HG03196 (cell line): ENCODE data around the gene PPP1R13B.
A peak's percentile ranks its signal among the peaks of the same experiment; 100 is the strongest.
"Not testable (repeated sequence)": the region's sequence is repeated elsewhere in the genome, so short reads cannot be mapped to it uniquely, and the experiment has no call there.

Experiments used
- ATAC-seq: cut with Tn5 transposase; IDR thresholded peaks from one replicate; pipeline ENCODE4 v1.9.1; 2021; ENCODE audit not compliant: unreplicated experiment

PPP1R13B gene

DNA sequence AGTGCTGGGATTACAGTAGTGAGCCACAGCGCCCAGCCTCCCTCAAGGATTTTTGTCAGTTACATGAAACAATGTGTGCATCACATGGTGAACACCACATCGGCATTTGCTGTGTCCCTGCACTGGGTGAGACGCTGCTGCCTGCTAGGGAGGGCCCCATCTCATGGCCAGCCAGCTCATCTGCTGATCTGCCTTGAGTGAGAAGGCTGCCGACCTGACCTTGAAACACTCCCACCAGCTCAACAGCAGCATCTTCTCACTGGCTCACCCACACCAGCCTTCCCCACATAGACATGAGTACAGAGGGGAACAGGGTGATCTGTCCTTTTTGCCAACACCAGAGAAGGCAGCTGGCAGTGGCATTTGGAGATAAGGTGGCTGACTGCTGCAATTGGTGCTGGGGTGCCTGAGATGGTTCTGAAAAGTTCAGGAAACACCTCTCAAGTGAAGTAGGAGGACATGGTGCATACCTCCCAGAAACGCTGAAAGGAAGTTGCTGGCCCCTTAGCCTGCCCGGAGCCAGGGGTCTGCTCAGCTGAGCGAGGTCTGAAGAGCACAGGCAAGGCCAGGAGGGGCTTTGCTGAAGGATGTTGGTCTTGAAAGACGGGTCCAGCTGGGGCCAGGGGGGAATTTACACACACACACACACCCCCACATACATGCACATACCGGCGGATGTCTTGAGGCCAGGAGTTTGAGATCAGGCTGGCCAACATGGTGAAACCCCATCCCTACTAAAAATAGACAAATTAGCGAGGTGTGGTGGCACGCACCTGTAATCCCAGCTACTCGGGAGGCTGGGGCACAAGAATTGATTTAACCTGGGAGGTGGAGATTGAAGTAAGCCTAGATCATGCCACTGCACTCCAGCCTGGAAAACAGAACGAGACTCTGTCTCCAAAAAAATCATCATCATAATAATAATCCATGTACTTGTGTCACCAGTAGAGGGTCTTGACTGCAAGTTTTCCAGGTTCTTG is 14.3 kb upstream of the PPP1R13B start:
- ATAC-seq = no peak

DNA sequence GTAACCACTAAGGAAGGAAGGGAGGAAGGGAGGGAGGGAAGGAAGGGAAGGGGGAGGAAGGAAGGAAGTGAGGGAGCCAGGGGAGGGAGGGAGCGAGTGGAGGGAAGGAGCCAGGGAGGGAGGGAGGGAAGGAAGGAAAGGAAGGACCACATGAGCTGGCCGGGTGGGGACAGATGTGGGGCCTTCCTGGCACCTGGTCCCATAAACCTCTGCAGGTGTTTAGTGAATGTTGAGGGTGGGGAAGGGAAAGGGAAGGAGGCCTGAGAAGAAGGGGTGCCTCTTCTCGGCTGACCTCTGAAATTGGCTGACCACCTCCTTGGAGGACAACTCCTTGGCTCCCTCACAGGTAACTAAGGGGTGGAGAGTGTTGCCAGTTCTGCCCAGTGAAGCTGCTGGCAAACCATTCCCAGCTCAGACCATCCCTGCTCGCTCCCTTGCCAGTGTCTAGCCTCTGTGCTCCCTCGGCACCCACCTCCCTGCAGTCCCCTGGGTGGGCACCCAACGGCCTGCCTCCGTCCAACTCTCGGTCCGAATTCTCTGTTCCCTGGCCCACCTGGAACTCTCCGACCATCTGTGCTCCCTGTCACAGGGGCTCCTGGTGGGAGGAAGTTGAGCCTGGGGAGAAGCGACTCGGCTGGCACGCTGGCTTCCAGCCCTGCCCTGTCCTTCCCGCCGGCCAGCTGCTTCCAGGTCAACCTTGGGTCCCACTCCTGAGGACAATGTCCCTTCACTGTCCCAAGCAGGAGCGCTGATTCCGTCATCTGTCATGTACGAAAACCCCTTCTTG is 12.2 kb upstream of the PPP1R13B start:
- ATAC-seq = no peak

DNA sequence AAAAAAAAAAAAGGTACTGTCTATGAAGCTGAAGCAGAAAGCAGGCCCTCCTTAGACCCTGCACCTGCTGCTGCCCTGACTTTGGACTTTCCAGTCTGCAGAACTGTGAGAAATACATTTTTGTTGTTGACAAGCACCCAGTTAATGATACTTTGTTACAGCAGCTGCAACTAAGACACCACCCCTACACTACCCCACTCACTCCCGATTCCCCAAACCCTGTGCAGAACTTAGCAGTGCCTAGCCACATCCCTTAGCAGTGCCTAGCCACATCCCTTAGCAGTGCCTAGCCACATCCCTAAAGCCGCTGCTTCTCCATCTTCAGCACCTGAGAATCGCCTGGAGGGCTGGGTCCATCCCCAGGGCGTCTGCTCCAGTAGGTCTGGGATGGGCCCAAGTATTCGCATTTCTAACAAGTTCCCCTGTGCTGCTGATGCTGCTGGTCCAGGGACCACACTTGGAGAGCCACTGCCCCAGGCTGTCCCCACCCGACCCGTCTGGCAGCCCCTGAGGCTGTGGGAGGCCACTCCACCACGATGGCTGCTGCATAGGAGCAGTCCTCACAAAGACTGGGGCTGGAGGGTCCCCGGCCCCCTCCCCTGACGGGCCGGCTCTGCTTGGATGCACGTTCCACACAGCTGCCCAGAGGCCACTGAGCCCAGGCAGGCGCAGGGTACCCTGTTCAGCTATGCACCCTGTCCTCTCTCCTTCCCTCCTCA is 10.8 kb upstream of the PPP1R13B start:
- no peak for ATAC-seq

DNA sequence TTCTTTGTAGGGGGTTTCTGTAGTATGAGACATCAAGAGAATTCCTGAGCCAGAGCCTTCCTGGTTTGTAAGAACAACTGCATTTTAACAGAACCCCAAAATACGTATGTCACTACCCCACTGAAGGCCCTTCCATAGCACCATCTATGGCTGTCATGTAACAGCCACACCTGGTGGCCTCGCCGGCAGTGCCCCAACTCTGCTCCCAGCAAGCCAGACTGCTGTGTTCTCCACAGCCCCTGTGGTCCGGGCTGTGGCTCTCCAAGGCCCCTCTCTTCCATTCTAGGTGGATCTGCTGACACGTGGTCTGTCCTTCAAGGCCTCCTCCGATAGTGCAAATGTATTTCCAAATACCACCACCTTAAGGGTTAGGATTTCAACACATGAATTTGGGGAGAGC is 9.9 kb upstream of the PPP1R13B start:
- ATAC-seq = no peak

DNA sequence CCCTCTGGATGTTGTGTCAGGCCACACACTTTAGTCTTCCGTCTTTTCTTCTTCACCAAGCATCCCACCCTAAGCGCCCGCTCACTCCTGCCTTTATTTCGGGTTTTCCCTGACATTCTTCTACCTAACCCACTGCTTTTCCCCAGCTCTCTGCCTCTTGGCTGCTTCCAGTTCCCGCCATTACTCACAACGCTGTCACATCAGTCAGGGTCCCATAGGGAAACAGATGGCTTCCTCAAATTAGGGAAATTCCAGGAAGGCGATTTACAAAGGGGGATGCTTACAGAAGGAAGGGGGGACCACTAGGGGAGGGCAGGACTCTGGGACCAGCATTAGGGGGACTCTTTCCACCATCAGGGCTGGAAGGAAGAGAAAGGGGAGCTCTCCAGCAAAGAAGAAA is 9.2 kb upstream of the PPP1R13B start:
- ATAC-seq = no peak

DNA sequence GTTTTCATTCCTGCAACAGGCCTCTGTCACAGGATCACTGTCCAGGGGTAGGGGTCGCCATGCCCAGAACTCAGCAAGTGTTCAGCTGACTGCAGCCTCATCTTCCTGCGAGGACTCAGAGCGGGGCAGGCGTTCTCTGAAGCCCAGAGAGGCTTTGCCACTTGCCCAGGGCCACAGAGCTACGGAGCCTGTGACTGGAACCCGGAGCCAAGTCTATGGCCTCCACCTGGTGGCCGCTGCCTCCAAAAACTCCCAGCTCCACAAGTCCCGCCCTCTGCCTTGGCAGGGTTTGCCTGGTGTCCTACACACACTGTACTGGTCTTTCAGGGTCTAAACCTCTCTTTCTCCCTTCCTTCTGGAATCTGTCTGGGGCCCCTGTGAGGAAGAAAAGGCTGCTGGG is 8.7 kb upstream of the PPP1R13B start:
- ATAC-seq = no peak

DNA sequence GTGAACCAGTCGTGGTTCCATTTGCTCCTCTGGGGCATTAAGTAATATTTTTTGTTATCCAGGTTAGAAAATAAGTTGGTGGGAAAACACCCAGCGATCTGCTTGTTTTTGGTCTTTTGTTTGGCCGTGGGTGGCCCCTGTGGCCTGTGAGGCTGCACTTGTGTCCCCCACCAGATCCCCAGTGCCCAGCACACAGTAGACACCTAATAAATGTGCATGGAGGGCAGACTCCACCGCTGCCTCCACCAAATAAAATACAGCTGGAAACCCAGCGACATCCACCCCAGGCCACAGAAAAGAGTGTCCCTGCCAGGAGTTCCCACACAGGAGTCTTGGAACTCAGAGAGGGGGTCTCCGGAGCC is 8.3 kb upstream of the PPP1R13B start:
- ATAC-seq = no peak

DNA sequence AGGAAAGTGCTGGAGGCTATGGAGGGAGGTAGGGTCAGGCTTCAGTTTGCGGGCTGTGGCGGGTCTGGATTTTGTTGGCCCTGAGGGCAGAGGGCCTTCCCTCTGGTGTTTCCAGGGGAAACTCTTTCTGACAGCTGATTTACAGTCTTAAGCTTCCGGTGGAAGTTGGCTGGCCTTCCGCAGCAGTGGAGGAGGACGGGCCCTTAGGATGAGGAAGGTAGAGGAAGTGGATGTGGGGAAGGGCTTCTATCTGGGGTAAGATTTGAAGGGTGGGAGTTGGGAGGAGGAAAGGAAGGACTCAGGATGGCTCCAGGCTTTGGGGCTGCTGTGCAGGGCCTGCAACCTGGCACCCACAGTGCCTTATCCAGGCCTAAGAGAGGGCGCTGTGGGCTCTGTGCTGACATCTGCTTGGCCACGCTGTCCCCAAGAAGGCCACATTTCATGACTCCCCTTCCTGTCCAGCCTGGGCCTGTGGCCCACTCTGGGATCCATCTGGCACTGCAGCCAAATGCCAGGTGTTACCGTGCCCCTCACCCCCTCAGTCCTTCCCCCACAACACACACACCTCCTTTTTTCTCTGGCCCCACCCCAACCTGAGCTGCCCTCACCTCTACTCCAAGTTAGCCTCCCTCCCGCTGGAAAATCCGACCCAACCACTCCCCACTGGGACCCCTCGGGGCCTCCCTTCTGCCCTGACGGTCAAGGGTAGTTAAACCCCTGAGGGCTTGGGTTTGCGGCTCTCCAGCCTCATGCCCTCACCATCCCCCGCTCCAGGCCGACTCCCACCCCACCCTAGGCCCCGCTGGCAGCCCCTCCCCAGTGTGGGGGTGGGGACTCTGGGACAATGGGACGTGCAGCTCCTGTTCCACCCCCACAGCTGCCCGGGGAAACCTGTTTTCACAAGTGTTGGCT is 7.7 kb upstream of the PPP1R13B start:
- ATAC-seq = no peak

DNA sequence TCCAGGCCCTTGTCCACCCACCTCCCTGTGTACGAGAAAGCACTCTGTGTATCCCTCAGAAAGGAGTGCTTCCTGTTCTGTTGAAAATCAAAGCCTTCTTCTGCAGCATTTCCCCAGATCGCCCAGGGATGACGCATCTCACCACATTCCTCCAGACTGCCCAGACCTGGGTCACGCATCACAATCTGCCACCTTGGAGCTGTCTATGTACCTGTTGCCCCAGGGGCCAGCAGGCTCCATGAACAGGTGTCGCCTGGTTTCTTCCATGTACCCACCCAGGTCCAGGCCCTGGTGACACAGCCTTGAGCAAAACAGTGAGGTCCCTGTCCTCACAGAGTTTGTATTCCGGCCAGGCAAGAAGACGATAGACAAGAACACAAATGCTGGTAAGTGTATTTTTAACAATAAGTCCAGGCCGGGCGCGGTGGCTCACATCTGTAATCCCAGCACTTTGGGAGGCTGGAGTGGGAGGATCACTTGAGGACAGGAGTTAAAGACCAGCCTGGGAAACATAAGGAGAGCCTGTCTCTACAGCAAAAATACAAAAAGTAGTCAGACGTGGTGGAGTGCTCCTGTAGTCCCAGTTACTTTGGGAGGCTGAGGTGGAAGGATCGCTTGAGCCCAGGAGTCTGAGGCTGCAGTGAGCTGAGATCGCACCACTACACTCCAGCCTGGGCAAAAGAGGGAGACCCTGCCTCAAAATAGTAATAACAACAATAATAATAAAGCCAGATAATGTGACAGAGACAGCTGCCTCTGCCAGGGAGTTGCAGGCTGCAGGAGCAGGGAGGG is 6.8 kb upstream of the PPP1R13B start:
- no peak for ATAC-seq

DNA sequence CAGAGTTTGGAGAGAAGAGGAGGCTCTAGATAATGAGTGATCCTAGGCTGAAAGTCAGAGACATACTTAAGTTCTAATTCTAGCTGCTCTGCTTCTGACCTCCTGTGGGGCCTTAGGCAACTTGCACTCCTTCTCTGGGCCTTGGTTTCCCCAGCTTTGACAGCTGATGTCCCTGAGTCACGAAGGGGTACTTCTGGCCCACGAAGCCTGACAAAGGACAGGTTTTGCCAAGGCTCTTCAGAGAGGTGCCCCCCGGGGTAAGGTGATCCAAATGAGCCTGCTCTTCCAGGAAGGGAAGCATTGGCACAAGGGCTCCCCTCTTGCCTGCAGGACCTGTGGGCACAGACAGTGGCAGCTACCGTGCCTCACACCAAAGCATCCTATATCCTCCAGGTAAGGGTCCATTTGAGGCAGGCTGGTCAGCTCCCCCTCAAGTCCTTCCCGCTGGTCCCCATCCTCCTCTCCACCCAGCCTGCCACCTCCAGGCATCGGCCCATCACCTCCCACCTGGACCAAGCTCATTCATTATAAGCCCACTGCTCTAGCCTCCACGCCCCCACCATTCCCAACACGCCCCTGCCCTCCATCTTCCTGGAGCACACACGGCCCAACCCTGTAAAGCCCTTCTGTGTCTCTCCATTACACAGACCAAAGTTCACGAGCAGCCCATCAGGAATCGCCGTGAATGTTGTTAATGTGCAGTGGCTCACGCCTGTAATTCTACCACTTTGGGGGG is 1.9 kb upstream of the PPP1R13B start:
- ATAC-seq = no peak

DNA sequence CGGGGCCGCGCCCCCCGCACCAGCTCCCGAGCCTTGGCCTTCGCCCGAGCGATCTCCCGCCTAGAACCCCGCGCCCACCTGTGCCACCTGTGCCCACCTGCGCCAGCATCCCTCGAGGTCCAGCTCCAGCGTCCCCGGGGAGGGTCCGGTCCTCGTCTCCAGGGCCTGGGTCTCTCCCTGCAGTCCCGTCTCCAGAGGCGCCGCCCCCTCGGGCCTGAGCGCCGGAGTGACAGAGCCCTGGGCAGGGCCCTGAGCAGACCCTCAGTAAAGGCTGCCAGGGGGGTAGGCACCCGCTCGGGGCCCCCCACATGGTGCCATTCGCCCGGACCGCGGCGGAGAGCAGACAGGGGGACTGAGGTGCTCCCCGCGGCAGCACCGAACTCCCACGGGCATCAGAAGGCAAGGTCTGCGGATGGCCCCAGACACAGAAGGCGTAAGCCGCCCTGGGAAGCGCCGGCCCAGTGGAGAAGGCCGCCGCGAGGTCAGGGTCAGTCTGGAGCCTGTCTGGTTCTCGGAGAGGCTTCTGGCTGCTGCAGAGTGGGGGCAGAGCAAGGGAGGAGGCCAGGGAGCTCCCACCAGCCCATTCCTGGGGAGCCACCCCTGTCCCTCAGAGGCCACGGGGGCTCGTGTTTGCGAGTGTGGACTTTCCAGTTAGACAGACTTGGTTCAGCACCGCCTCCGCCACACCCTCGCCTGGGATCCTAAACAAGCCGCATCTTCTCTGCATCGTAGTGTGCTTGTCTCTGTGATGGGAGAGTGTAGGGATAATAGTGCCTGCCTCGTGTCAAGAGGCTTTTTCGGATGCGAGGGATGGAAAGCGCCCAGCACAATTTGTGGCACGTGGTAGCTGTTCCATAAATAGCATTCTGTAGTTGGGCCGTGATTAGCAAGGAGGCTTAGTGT is 1.1 kb upstream of the PPP1R13B start:
- ATAC-seq = no peak

DNA sequence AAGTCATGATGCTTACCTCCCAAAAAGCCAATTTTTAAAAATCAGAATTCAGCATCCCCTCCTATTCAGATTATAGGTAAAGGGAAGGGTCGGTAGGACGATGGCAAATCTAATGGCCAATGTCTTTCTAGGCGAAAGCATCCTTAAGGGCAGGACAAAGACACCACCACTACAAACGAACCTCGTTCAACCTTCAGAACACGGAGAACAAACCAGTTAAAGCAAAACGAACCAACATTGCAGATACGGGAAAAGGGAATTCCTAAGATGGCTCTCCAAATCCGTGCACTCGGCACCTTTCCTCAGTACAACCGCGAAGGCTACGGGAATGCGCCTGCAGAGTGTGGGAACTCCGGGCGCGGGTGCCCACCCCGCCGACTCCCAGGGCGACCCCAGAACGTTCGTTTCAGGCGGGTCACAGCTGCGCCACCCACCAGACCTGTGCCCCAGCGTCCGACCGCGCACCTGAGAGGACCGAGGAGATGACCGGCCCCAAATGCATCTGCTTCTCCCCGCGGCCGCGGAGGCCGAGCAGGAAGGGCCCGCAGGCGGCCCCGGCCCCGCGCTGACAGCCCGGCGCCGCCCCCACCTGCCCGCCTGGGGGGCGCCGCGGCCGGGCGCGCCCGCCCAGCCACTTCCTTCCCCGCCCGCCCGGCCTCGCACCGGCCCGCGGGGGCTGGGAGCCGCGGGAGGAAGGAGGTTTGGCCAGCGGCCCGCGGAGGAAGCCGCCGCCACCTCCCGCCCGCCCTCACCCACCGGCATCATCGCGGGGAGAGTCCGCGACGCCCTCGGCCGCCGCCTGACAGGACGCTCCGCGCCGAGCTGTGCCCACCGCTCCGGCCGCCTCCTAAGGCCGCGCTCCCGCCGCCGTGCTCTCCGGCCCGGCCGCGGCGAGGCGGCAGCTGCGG is 578 bp downstream of the PPP1R13B start:
- ATAC-seq = peak; percentile 34

DNA sequence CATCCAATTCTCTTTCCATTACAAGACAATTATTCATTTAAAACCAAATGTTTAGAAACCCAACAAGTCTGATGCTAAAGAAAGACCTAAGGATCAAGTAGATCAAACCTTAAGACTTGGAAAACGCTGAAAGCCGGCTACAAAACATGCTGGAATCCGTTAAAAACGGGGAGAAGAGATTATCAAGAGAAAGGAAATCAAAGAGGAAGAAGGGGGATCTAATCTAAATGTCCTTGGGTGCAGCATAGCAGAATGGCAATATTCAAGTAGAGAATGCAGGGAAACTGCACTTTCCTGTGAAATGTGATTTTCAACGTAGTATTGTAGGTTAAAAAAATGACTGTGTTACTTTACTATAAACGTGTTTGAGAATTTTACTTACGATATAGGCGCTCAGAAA is 1.3 kb downstream of the PPP1R13B start:
- no peak for ATAC-seq

DNA sequence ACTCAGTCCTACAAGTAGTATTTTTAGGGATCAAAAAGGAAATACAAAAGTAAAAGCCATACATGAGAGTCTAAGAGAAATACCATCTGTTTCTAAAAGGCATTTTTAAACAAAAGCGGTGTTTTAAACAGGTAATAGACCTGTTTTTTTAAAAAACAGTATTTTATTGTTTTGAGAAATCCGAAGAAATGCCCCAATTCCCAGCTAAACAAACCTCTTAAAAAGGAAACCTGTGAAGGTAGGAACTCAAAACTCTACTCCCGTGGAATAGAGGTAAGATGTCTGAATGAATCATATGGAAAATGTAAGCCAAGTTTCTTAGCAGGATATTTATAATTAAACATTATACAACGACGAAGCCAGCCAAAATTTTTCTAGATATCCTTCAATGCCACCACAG is 2.0 kb downstream of the PPP1R13B start:
- ATAC-seq = no peak

DNA sequence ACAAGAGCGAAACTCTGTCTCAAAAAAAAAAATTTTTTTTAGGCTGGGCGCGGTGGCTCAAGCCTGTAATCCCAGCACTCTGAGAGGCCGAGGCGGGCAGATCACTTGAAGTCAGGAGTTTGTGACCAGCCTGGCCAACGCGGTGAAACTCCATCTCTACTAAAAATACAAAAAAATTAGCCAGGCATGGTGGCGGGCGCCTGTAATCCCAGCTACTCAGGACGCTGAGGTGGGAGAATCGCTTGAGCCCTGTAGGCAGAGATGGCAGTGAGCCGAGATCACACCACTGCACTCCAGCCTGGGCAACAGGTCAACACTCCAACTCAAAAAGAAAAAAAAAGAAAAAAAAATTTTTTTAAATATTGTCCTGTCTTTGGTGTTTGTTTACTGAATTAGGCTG is 6.1 kb downstream of the PPP1R13B start:
- not testable (repeated sequence) for ATAC-seq

DNA sequence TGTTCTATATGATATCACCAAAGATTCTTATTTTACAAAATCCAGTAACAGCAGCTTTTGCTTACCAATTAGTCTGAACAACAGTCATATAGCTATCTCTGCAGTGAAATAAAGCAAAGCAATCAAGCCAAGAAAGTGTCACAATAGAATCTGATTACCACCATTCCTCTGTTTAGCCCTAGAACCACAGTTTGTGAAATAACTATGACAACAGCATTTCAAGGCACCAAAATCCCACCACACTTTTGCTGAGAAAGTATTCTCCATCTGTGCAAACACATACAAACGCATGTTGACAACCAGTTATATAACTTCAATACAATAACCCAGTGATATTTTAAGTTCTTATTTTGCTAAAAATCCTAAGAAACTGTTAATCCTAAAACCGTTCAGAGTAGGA is 7.4 kb downstream of the PPP1R13B start:
- ATAC-seq = no peak

DNA sequence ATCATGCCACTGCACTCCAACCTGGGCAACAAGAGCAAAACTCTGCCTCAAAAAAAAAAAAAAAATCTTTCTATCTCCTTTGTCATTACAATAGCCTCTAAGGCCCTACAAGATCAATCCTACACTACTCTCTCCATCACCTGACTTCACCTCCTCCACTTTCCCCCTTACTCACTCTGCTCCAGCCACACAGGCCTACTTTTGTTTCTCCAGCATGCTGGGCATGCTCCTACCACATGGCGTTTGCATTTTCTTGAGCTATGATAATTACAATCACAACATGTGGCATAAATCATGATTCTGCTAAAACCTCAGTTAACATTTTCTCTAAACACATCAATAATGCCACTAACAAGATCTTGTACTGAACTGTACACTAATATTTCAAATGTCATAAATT is 7.8 kb downstream of the PPP1R13B start:
- no peak for ATAC-seq
